DOHH2 (cell line): ENCODE results near the gene DUOXA1.
"Not testable (repeated sequence)": the region's sequence is repeated elsewhere in the genome, so short reads cannot be mapped to it uniquely, and the experiment has no call there.

ENCODE experiments used
- H3F3A ChIP-seq: fragments of 200-600 bp; sonication (generic), shearing (Covaris generic); 2 replicates; pipeline ENCODE4 v1.6.0; 2016; ENCODE audit warnings: antibody characterized with exemption, mild to moderate bottlenecking; ENCODE audit not compliant: control insufficient read depth, insufficient read depth
- H3K27ac ChIP-seq: fragments of 200-600 bp; sonication (generic); 2 replicates; pipeline ENCODE4 v1.5.1; 2014; ENCODE audit warnings: low read depth, mild to moderate bottlenecking, low read length, moderate library complexity
- H3K27me3 ChIP-seq: fragments of 200-600 bp; sonication (generic); 2 replicates; pipeline ENCODE4 v1.6.1; 2014; ENCODE audit warnings: mild to moderate bottlenecking, low read length, mixed read lengths; ENCODE audit not compliant: control insufficient read depth
- H3K36me3 ChIP-seq: fragments of 200-600 bp; sonication (generic); 2 replicates; pipeline ENCODE4 v1.6.1; 2014; ENCODE audit warnings: mild to moderate bottlenecking, low read length, moderate library complexity, mixed read lengths; ENCODE audit not compliant: control insufficient read depth
- H3K4me1 ChIP-seq: fragments of 200-600 bp; sonication (generic); 2 replicates; pipeline ENCODE4 v1.6.1; 2014; ENCODE audit warnings: mild to moderate bottlenecking, low read length, mixed read lengths; ENCODE audit not compliant: control insufficient read depth
- H3K4me2 ChIP-seq: fragments of 200-600 bp; sonication (generic); 2 replicates; pipeline ENCODE4 v1.6.0; 2014; ENCODE audit warnings: mild to moderate bottlenecking, low read length, moderate library complexity
- H3K4me3 ChIP-seq: fragments of 200-600 bp; sonication (generic); 2 replicates; pipeline ENCODE4 v1.5.1; 2014; ENCODE audit warnings: mild to moderate bottlenecking, low read length, mixed read lengths
- H3K79me2 ChIP-seq: fragments of 200-600 bp; sonication (generic); 2 replicates; pipeline ENCODE4 v1.6.1; 2014; ENCODE audit warnings: mild to moderate bottlenecking, low read length, mixed read lengths; ENCODE audit not compliant: control insufficient read depth
- H3K9me2 ChIP-seq: fragments of 200-600 bp; sonication (generic); replicated peaks from 2 replicates; pipeline ENCODE4 v1.6.1; 2014; ENCODE audit warnings: mild to moderate bottlenecking, low read length, mixed read lengths; ENCODE audit not compliant: control insufficient read depth
- H3K9me3 ChIP-seq: fragments of 200-600 bp; sonication (generic); 2 replicates; pipeline ENCODE4 v1.6.1; 2014; ENCODE audit warnings: antibody characterized with exemption, low read length, mixed read lengths; ENCODE audit not compliant: control insufficient read depth, insufficient read depth
- H4K20me1 ChIP-seq: fragments of 200-600 bp; sonication (generic); 2 replicates; pipeline ENCODE4 v1.6.0; 2014; ENCODE audit warnings: low read depth, mild to moderate bottlenecking, antibody characterized with exemption, low read length, moderate library complexity; ENCODE audit not compliant: control insufficient read depth, insufficient read depth
- CTCF ChIP-seq: fragments of 200-600 bp; sonication (generic); IDR thresholded peaks from one replicate; pipeline ENCODE4 v1.5.1; 2014; ENCODE audit warnings: antibody characterized with exemption, mild to moderate bottlenecking, low read depth, low read length; ENCODE audit not compliant: poor library complexity, severe bottlenecking
- EZH2phosphoT487 ChIP-seq: fragments of 200-600 bp; sonication (generic); IDR thresholded peaks from 2 replicates; pipeline ENCODE4 v1.6.1; 2017; ENCODE audit warnings: borderline replicate concordance, mild to moderate bottlenecking, antibody characterized with exemption, low read length, moderate library complexity, mixed read lengths

Gene DUOXA1

GRCh38 chr15:45138814-45139765 is 9.4 kb upstream of the DUOXA1 start:
- H3K4me3 ChIP-seq: no peak overlapping the region
- H3F3A ChIP-seq: no peaks in the 10 kb centered on the region
- no peak overlapping the region for H3K27ac ChIP-seq
- no peak overlapping the region for H3K4me2 ChIP-seq
- no peaks in the 10 kb centered on the region for H3K9me3 ChIP-seq
- H3K4me1 ChIP-seq: no peaks in the 10 kb centered on the region
- no peaks in the 10 kb centered on the region for H4K20me1 ChIP-seq
- H3K9me2 ChIP-seq: no peaks in the 10 kb centered on the region
- H3K27me3 ChIP-seq: no peaks in the 10 kb centered on the region; the same call in 1 of the 2 replicates
- no peak for TF ChIP-seq CTCF
- TF ChIP-seq EZH2phosphoT487: no peak
- no peaks in the 10 kb centered on the region for H3K36me3 ChIP-seq
- no peaks in the 10 kb centered on the region for H3K79me2 ChIP-seq

- no peaks in the 10 kb centered on the region for H3K9me3 ChIP-seq
- TF ChIP-seq CTCF (no peak), EZH2phosphoT487 (no peak)
- no peaks in the 10 kb centered on the region; the same call in none of the 2 replicates for H3K27me3 ChIP-seq
- H3K4me3 ChIP-seq: no peak overlapping the region
- H3K9me2 ChIP-seq: no peaks in the 10 kb centered on the region
- H3K27ac ChIP-seq: no peak overlapping the region
- no peak overlapping the region for H3K4me2 ChIP-seq
- no peaks in the 10 kb centered on the region for H4K20me1 ChIP-seq
- H3K4me1 ChIP-seq: no peaks in the 10 kb centered on the region
- no peaks in the 10 kb centered on the region for H3K36me3 ChIP-seq
- H3F3A ChIP-seq: no peaks in the 10 kb centered on the region
- H3K79me2 ChIP-seq: no peaks in the 10 kb centered on the region
These were observed 8.0 kb upstream of the DUOXA1 start for GRCh38 chr15:45137703-45138102.

GRCh38 chr15:45136378-45136764 is 6.7 kb upstream of the DUOXA1 start:
- TF ChIP-seq EZH2phosphoT487 (no peak), CTCF (peak; percentile 23)
- Histone ChIP-seq H3K4me2 (no peak overlapping the region), H3K27me3 (peaks cover 3% of the 10 kb centered on the region), H3K9me2 (no peaks in the 10 kb centered on the region), H3K9me3 (no peaks in the 10 kb centered on the region), H3F3A (no peaks in the 10 kb centered on the region), H3K36me3 (no peaks in the 10 kb centered on the region), H4K20me1 (no peaks in the 10 kb centered on the region), H3K4me1 (no peaks in the 10 kb centered on the region), H3K79me2 (no peaks in the 10 kb centered on the region), H3K27ac (no peak overlapping the region), H3K4me3 (no peak overlapping the region)

- H3K27me3 ChIP-seq, H3K27ac ChIP-seq, H3K9me3 ChIP-seq, H4K20me1 ChIP-seq, H3K4me3 ChIP-seq, H3K9me2 ChIP-seq, H3K4me1 ChIP-seq, H3F3A ChIP-seq, H3K79me2 ChIP-seq, H3K36me3 ChIP-seq, H3K4me2 ChIP-seq: not testable (repeated sequence)
These were observed 6.2 kb upstream of the DUOXA1 start for GRCh38 chr15:45135705-45136377.
